ENCODE measurements around the gene CDK15.

The CDK15 gene

DNA sequence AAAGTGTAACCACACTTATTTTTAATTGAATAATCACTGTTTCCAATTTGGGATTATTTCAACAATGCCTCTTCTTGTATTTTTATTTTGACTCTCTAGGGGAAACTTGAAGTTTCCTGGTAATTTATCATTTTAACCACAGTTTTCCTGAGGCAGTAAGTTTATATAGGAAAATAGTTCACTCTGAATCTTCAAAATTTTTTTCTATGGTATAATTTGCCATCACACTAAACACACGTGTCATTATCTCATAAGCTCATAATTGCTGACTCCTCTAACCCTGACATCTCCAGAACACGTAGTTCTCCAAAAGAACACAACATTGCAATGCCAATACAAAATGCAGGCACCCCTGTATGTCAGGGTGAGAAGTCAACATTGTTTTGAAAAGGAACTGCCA, 125.1 kb downstream of the CDK15 start:
- H2AFZ ChIP-seq (ENCODE audit: low read length), result no peak overlapping the region
- no peak overlapping the region for H3K9ac ChIP-seq (ENCODE audit: low read length)
- no peaks in the 10 kb centered on the region for H3K79me2 ChIP-seq (ENCODE audit: low read length)
- H3K4me3 ChIP-seq (ENCODE audit: low read length), result no peak overlapping the region
- no peaks in the 10 kb centered on the region for H3F3A ChIP-seq (ENCODE audit: insufficient read depth, low read length)
- no peak overlapping the region for H3K27ac ChIP-seq (ENCODE audit: low read length)
- H3K27me3 ChIP-seq (replicated peaks; ENCODE audit: insufficient read depth, low read length), result no peaks in the 10 kb centered on the region
- TF ChIP-seq, protein P1, sequence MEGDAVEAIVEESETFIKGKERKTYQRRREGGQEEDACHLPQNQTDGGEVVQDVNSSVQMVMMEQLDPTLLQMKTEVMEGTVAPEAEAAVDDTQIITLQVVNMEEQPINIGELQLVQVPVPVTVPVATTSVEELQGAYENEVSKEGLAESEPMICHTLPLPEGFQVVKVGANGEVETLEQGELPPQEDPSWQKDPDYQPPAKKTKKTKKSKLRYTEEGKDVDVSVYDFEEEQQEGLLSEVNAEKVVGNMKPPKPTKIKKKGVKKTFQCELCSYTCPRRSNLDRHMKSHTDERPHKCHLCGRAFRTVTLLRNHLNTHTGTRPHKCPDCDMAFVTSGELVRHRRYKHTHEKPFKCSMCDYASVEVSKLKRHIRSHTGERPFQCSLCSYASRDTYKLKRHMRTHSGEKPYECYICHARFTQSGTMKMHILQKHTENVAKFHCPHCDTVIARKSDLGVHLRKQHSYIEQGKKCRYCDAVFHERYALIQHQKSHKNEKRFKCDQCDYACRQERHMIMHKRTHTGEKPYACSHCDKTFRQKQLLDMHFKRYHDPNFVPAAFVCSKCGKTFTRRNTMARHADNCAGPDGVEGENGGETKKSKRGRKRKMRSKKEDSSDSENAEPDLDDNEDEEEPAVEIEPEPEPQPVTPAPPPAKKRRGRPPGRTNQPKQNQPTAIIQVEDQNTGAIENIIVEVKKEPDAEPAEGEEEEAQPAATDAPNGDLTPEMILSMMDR (IDR thresholded peaks at IDR 0.05; ENCODE audit: low read length), result no peak
- no peak for TF ChIP-seq EZH2 (optimal IDR thresholded peaks at IDR 0.05; ENCODE audit: low read depth, low read length)
- TF ChIP-seq EZH2phosphoT487 (IDR thresholded peaks at IDR 0.05; ENCODE audit: low read length), result no peak
- no peak for DNase-seq
- no peaks in the 10 kb centered on the region for H3K4me1 ChIP-seq (ENCODE audit: low read length)
- H3K4me2 ChIP-seq (ENCODE audit: low read depth, low read length), result no peak overlapping the region
- H3K36me3 ChIP-seq (replicated peaks; ENCODE audit: insufficient read depth, low read length), result no peaks in the 10 kb centered on the region
- H3K9me2 ChIP-seq (replicated peaks; ENCODE audit: insufficient read depth, low read length), result no peaks in the 10 kb centered on the region
- no peaks in the 10 kb centered on the region for H4K20me1 ChIP-seq (ENCODE audit: insufficient read depth, low read length)
- no peaks in the 10 kb centered on the region for H3K9me3 ChIP-seq (replicated peaks; ENCODE audit: insufficient read depth, low read length)

- TF ChIP-seq EZH2phosphoT487 (IDR thresholded peaks at IDR 0.05; ENCODE audit: low read length) (no peak), EZH2 (optimal IDR thresholded peaks at IDR 0.05; ENCODE audit: low read depth, low read length) (no peak)
- TF ChIP-seq, protein P1 (IDR thresholded peaks at IDR 0.05; ENCODE audit: low read length), result no peak
- no peak overlapping the region for H3K27ac ChIP-seq (ENCODE audit: low read length)
- H3K4me3 ChIP-seq (ENCODE audit: low read length), result no peak overlapping the region
- no peaks in the 10 kb centered on the region for H3K27me3 ChIP-seq (replicated peaks; ENCODE audit: insufficient read depth, low read length)
- no peaks in the 10 kb centered on the region for H3K9me2 ChIP-seq (replicated peaks; ENCODE audit: insufficient read depth, low read length)
- H3K9ac ChIP-seq (ENCODE audit: low read length), result no peak overlapping the region
- H3K79me2 ChIP-seq (ENCODE audit: low read length), result no peaks in the 10 kb centered on the region
- H3K36me3 ChIP-seq (replicated peaks; ENCODE audit: insufficient read depth, low read length), result no peaks in the 10 kb centered on the region
- DNase-seq, result no peak
- no peaks in the 10 kb centered on the region for H3F3A ChIP-seq (ENCODE audit: insufficient read depth, low read length)
- H3K4me1 ChIP-seq (ENCODE audit: low read length), result no peaks in the 10 kb centered on the region
- no peaks in the 10 kb centered on the region for H3K9me3 ChIP-seq (replicated peaks; ENCODE audit: insufficient read depth, low read length)
- H2AFZ ChIP-seq (ENCODE audit: low read length), result no peak overlapping the region
- no peak overlapping the region for H3K4me2 ChIP-seq (ENCODE audit: low read depth, low read length)
- H4K20me1 ChIP-seq (ENCODE audit: insufficient read depth, low read length), result no peaks in the 10 kb centered on the region
These were observed 125.6 kb downstream of the CDK15 start for GRCh38 chr2:201931951-201932350.

GRCh38 chr2:201932511-201932910, 126.2 kb downstream of the CDK15 start:
- H2AFZ ChIP-seq (ENCODE audit: low read length), result no peak overlapping the region
- H3K27ac ChIP-seq (ENCODE audit: low read length), result no peak overlapping the region
- no peak for DNase-seq
- H3K4me2 ChIP-seq (ENCODE audit: low read depth, low read length), result no peak overlapping the region
- TF ChIP-seq EZH2 (optimal IDR thresholded peaks at IDR 0.05; ENCODE audit: low read depth, low read length) (no peak), EZH2phosphoT487 (IDR thresholded peaks at IDR 0.05; ENCODE audit: low read length) (no peak)
- TF ChIP-seq, protein P1 (IDR thresholded peaks at IDR 0.05; ENCODE audit: low read length), result no peak
- no peak overlapping the region for H3K9ac ChIP-seq (ENCODE audit: low read length)
- H4K20me1 ChIP-seq (ENCODE audit: insufficient read depth, low read length), result no peaks in the 10 kb centered on the region
- H3F3A ChIP-seq (ENCODE audit: insufficient read depth, low read length), result no peaks in the 10 kb centered on the region
- H3K36me3 ChIP-seq (replicated peaks; ENCODE audit: insufficient read depth, low read length), result no peaks in the 10 kb centered on the region
- no peaks in the 10 kb centered on the region for H3K4me1 ChIP-seq (ENCODE audit: low read length)
- H3K4me3 ChIP-seq (ENCODE audit: low read length), result no peak overlapping the region
- H3K9me3 ChIP-seq (replicated peaks; ENCODE audit: insufficient read depth, low read length), result no peaks in the 10 kb centered on the region
- no peaks in the 10 kb centered on the region for H3K9me2 ChIP-seq (replicated peaks; ENCODE audit: insufficient read depth, low read length)
- no peaks in the 10 kb centered on the region for H3K79me2 ChIP-seq (ENCODE audit: low read length)
- no peaks in the 10 kb centered on the region for H3K27me3 ChIP-seq (replicated peaks; ENCODE audit: insufficient read depth, low read length)

Data from MM.1S (cell line).